ENCODE measurements around the gene FBXO46.
"Not testable (repeated sequence)": the region's sequence is repeated elsewhere in the genome, so short reads cannot be mapped to it uniquely, and the experiment has no call there.

Gene FBXO46

DNA sequence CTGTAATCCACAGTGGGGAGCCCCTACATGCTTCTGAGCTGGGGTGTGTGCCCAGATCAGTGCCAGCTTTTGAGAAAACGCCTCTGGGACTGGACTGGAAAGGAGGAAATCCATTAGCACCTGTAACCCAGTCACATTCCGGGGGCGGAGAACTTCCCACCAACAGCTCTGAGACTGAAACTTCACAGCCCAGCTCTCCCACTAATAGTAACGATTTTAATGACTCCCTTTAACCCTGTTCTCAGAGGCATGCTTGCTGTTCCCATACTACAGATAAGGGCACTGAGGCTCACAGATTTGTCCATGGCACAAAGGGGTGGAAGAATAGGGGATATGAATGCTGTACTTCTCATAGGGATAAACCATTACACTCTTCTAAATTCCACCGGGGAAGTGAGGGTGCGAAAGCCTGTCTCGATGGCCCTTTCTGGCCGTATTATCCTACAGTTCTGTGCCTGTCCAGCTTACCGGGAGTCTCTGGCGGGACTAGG is 851 bp downstream of the FBXO46 start:
- peak overlapping the region; percentile 72 for H3K4me3 ChIP-seq (ENCODE audit: low read depth, low read length)
- no peak for DNase-seq (ENCODE audit: low read depth)
- TF ChIP-seq, protein P1, sequence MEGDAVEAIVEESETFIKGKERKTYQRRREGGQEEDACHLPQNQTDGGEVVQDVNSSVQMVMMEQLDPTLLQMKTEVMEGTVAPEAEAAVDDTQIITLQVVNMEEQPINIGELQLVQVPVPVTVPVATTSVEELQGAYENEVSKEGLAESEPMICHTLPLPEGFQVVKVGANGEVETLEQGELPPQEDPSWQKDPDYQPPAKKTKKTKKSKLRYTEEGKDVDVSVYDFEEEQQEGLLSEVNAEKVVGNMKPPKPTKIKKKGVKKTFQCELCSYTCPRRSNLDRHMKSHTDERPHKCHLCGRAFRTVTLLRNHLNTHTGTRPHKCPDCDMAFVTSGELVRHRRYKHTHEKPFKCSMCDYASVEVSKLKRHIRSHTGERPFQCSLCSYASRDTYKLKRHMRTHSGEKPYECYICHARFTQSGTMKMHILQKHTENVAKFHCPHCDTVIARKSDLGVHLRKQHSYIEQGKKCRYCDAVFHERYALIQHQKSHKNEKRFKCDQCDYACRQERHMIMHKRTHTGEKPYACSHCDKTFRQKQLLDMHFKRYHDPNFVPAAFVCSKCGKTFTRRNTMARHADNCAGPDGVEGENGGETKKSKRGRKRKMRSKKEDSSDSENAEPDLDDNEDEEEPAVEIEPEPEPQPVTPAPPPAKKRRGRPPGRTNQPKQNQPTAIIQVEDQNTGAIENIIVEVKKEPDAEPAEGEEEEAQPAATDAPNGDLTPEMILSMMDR (IDR thresholded peaks at IDR 0.05; ENCODE audit: control insufficient read depth, extremely low read depth, insufficient read depth) = no peak

DNA sequence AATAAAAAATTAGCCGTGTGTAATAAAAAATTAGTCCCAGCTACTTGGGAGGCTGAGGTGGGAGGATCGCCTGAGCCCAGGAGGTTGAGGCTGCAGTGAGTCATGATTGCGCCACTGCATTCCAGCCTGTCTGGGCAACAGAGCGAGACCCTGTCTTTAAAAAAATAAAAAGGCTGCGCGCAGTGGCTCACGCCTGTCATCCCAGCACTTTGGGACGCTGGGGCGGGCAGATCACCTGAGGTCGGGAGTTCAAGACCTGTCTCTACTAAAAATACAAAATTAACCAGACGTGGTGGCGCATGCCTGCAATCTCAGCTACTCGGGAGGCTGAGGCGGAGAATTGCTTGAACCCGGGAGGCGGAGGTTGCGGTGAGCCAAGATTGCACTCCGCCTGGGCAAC is 2.0 kb downstream of the FBXO46 start:
- not testable (repeated sequence) for H3K4me3 ChIP-seq (ENCODE audit: low read depth, low read length); DNase-seq (ENCODE audit: low read depth)

DNA sequence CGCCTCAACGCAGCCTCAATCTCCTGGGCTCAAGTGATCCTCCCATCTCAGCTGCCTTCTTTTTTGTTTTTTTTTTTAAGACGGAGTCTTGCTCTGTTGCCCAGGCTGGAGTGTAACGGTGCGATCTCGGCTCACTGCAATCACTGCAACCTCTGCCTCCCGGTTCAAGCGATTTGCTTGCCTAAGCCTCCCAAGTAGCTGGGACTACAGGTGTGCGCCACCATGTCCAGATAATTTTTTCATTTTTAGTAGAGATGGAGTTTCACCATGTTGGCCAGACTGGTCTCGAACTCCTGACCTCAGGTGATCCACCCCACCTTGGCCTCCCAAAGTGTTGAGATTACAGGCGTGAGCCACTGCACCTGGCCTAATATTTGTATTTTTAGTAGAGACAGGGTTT is 10.6 kb downstream of the FBXO46 start:
- not testable (repeated sequence) for H3K4me3 ChIP-seq (ENCODE audit: low read depth, low read length); DNase-seq (ENCODE audit: low read depth)

DNA sequence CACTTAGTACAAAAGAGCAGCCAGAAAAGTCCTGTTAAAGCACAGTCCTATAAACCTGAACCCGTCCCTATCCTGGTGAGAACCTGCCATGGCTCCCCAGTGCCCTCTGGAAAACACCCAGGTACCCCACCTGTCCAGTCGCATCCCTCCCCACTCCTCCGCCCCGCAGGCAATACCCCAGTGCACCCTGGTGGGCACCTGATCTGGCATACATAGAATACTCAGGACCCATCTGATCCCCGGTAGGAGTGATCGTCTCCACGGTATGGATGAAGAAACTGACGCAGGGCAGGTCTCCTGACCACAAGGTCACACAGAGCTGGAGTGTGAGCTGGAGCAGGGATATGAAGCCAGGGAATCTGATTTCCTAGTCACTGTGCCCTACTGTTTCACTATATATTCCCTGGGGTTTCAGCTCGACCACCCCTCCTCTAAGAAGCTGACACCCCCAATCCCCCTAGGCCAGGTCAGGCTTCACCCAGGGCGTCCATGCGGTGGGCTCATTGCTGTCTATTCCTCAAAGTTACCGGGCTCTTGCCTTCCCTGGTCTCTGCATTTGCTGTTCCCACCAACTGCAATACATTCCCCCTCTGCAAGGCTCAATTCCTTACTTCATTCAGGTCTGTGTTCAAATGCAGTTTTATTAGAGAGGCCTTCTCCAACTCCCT is 12.6 kb downstream of the FBXO46 start:
- no peak for DNase-seq (ENCODE audit: low read depth)
- TF ChIP-seq, protein P1 (IDR thresholded peaks at IDR 0.05; ENCODE audit: control insufficient read depth, extremely low read depth, insufficient read depth) = no peak
- peak overlapping the region; percentile 54 for H3K4me3 ChIP-seq (ENCODE audit: low read depth, low read length)

DNA sequence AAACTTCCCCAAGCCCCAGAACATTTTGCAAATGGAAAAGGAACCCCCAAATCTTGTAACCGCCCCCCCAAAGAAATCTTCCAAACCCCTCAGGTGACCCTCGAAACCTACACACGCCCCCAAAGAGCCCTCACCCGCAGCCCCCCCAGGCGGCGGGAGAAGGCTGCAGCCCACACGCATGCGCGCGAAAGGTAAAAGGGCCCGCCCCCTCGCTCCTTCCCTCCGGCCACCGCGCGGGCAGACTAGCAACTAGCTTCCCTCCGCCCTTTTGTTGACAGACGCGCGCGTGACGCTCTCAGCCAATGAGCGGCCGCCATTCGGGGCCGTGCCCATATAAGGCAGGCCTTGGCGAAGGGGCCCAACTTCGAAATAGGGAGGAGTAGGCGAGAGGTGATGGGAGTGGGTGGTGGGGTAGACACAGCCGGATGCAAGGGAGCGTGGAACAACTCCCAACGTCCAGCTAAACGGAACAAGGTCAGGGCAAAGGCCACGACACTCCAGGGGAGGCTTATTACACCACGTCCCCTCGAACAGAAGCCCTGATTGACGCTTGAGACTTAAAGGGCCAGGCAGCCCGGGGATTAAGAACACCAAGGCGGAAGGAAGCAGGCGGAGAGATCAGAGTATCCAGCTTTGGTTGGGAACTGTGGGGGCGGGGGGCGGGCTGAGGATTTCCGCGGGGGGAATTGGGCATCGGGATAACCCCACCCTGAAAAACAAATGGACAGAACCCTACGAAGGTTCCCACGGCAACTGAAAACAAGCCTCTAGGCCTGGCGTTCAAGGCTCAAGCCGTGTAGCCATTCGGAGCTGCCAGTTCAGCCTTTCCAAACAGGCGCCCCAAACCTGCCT is 13.3 kb downstream of the FBXO46 start:
- TF ChIP-seq, protein P1 (IDR thresholded peaks at IDR 0.05; ENCODE audit: control insufficient read depth, extremely low read depth, insufficient read depth) = no peak
- DNase-seq (ENCODE audit: low read depth) = peak; percentile 98
- peak overlapping the region; percentile 92 for H3K4me3 ChIP-seq (ENCODE audit: low read depth, low read length)

DNA sequence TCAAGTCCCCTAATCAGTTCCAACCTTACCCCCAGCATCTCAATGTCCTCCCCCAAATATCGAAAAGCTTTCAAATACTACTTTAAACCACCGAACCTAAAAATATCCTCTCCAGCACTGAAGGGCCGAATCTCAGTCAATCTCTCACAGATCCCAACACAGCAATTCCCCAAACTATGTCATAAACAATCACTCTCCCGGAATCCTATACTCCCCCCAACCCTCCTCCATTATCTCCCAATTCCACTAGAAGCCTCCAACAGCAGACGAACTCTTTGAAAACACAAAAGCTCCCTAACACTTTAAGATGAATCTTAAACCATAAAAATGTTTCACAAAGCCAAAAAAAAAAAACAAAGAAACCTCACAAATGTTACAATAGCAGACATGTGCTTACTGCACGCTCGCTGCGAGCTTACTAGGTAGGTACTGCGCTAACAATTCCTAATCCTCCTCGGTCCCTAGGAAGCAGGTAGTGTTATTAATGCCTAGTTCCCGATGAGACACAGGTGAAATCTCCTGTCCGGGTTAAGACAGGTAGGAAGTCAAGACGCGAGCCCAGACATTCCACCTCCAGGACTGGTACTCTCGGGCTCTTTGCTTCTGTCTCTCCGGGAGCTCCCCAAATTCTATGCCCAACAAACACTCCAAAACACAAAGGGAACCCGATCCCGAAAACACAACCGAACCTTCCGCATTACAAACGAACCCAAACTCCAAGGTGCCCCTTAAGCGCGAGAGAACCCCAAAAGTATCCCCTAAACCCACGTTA is 14.2 kb downstream of the FBXO46 start:
- H3K4me3 ChIP-seq (ENCODE audit: low read depth, low read length) = peak overlapping the region; percentile 92
- no peak for DNase-seq (ENCODE audit: low read depth)
- TF ChIP-seq, protein P1 (IDR thresholded peaks at IDR 0.05; ENCODE audit: control insufficient read depth, extremely low read depth, insufficient read depth) = no peak

DNA sequence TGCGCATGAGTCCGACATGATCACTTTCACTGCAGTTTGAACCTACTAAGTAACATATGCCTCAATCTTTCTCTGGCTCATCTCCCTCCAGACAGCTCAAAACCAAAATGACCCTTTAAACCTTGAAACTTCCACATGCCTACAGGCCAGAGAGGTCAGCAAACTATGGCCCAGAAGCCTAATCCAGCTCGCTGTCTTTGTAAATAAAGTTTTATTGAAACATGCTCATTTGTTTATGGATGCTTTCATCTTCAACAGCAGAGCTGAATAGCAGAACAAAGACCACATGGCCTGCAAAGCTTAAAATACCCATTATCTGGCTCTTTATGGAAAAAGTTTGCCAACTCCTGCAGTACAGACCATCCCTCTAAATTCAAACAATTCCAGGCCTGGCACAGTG is 15.6 kb downstream of the FBXO46 start:
- DNase-seq (ENCODE audit: low read depth) = no peak
- H3K4me3 ChIP-seq (ENCODE audit: low read depth, low read length) = no peak overlapping the region
- TF ChIP-seq, protein P1 (IDR thresholded peaks at IDR 0.05; ENCODE audit: control insufficient read depth, extremely low read depth, insufficient read depth) = no peak
